DOHH2 (cell line): ENCODE results near the gene RAG2.

Experiments used
- EZH2phosphoT487 ChIP-seq: fragments of 200-600 bp; sonication (generic); IDR thresholded peaks from 2 replicates; pipeline ENCODE4 v1.6.1; 2017; ENCODE audit warnings: borderline replicate concordance, mild to moderate bottlenecking, antibody characterized with exemption, low read length, moderate library complexity, mixed read lengths
- TF ChIP-seq, protein P1 (sequence below): fragments of 200-600 bp; sonication (generic); IDR thresholded peaks from one replicate; pipeline ENCODE4 v1.5.1; 2014; ENCODE audit warnings: antibody characterized with exemption, mild to moderate bottlenecking, low read depth, low read length; ENCODE audit not compliant: poor library complexity, severe bottlenecking

DNA sequence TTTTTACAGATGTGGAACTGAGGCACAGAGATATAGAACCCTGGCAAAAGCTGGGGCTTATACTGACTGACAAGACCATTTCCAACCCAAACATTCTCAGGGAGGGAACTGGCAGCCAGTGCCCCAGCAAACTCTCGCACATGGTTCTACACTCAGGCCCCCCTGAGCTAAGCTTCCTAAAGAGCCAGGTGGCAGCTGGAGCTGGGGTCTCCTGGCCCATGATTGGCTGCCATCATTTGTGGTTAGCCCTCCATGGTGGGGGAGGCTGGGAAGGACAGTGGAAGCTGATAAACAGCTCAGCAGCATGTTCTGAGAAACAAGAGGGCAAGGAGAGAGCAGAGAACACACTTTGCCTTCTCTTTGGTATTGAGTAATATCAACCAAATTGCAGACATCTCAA, 30.3 kb downstream of the RAG2 start, which contains the start of gene RAG1:
- TF ChIP-seq, protein P1, sequence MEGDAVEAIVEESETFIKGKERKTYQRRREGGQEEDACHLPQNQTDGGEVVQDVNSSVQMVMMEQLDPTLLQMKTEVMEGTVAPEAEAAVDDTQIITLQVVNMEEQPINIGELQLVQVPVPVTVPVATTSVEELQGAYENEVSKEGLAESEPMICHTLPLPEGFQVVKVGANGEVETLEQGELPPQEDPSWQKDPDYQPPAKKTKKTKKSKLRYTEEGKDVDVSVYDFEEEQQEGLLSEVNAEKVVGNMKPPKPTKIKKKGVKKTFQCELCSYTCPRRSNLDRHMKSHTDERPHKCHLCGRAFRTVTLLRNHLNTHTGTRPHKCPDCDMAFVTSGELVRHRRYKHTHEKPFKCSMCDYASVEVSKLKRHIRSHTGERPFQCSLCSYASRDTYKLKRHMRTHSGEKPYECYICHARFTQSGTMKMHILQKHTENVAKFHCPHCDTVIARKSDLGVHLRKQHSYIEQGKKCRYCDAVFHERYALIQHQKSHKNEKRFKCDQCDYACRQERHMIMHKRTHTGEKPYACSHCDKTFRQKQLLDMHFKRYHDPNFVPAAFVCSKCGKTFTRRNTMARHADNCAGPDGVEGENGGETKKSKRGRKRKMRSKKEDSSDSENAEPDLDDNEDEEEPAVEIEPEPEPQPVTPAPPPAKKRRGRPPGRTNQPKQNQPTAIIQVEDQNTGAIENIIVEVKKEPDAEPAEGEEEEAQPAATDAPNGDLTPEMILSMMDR: no peak
- no peak for TF ChIP-seq EZH2phosphoT487
